Keratinocyte (primary cell): Measurements from ENCODE around the gene SYS1. TPM values are rescaled to one million over a fixed set of nuclear protein-coding genes. Genes with fewer than 3 reads are reported as not detected.
A peak's percentile ranks its signal among the peaks of the same experiment; 100 is the strongest.

Experiments
- DNase-seq: peaks from one replicate; pipeline ENCODE4 v3.0.0-alpha.2; 2011; ENCODE audit warnings: low read depth, missing footprints, low spot score
- FAIRE-seq: peaks from 2 replicates; lab custom pipeline; 2011; peaks lifted over from hg19 to GRCh38; lab: Jason Lieb, UNC
- H2AFZ ChIP-seq: 2 replicates; pipeline ENCODE4 v1.6.0; 2012; ENCODE audit warnings: low read length, control low read depth, inconsistent platforms; ENCODE audit not compliant: control insufficient read depth
- H3K27ac ChIP-seq: 2 replicates; pipeline ENCODE4 v1.5.1; 2011; ENCODE audit warnings: low read length; ENCODE audit not compliant: control insufficient read depth, insufficient read depth
- H3K27me3 ChIP-seq: 3 replicates; pipeline ENCODE4 v1.6.0; 2011; ENCODE audit warnings: low read length; ENCODE audit not compliant: control insufficient read depth, insufficient read depth; ENCODE audit errors: extremely low read depth
- H3K36me3 ChIP-seq, 2 experiments: 2 replicates in 1 of 2; 3 replicates in 1 of 2; pipeline ENCODE4 v1.5.1; 2011; ENCODE audit warnings: low read length in 2 of 2, mild to moderate bottlenecking in 1 of 2; ENCODE audit not compliant: control insufficient read depth in 2 of 2, insufficient read depth in 2 of 2; ENCODE audit errors: extremely low read depth in 1 of 2
- H3K4me1 ChIP-seq: 3 replicates; pipeline ENCODE4 v1.5.1; 2011; ENCODE audit warnings: low read length; ENCODE audit not compliant: control insufficient read depth, insufficient read depth; ENCODE audit errors: extremely low read depth
- H3K4me2 ChIP-seq: 3 replicates; pipeline ENCODE4 v1.6.0; 2011; ENCODE audit warnings: low read depth, low read length; ENCODE audit not compliant: control insufficient read depth, insufficient read depth; ENCODE audit errors: extremely low read depth
- H3K4me3 ChIP-seq, 3 experiments: fragments of 200-600 bp in 1 of 3; sonication (generic) in 1 of 3; 2 replicates in 2 of 3; 3 replicates in 1 of 3; pipeline ENCODE4 v1.5.1; 2011 to 2016; ENCODE audit warnings: low read length in 3 of 3, mild to moderate bottlenecking in 3 of 3, control low read depth in 2 of 3, inconsistent platforms in 1 of 3, low read depth in 1 of 3, mixed read lengths in 1 of 3, mixed run types in 1 of 3, moderate library complexity in 1 of 3; ENCODE audit not compliant: control insufficient read depth in 2 of 3, insufficient read depth in 2 of 3; ENCODE audit errors: extremely low read depth in 1 of 3
- H3K79me2 ChIP-seq: 2 replicates; pipeline ENCODE4 v1.6.0; 2012; ENCODE audit warnings: low read length; ENCODE audit not compliant: control insufficient read depth, insufficient read depth
- H3K9ac ChIP-seq: 3 replicates; pipeline ENCODE4 v1.6.0; 2011; ENCODE audit warnings: low read length; ENCODE audit not compliant: control insufficient read depth, insufficient read depth; ENCODE audit errors: extremely low read depth
- H3K9me1 ChIP-seq: 3 replicates; pipeline ENCODE4 v1.6.0; 2011; ENCODE audit warnings: low read length; ENCODE audit not compliant: control insufficient read depth, insufficient read depth; ENCODE audit errors: extremely low read depth
- H3K9me3 ChIP-seq: 2 replicates; pipeline ENCODE4 v1.5.1; 2012; ENCODE audit warnings: low read depth, low read length; ENCODE audit not compliant: control insufficient read depth
- H4K20me1 ChIP-seq: 3 replicates; pipeline ENCODE4 v1.6.0; 2011; ENCODE audit warnings: low read length; ENCODE audit not compliant: control insufficient read depth, insufficient read depth; ENCODE audit errors: extremely low read depth
- CTCF ChIP-seq, 3 experiments: IDR thresholded peaks in 1 of 3; conservative IDR thresholded peaks in 1 of 3; optimal IDR thresholded peaks in 1 of 3; 2 replicates in 2 of 3; 3 replicates in 1 of 3; pipeline versions ENCODE3 to v1.5.1; 2011; ENCODE audit warnings: low read length in 3 of 3, mild to moderate bottlenecking in 3 of 3, moderate library complexity in 2 of 3, control low read depth in 1 of 3, inconsistent platforms in 1 of 3; ENCODE audit not compliant: insufficient read depth in 2 of 3; ENCODE audit errors: extremely low read depth in 1 of 3
- EZH2 ChIP-seq: IDR thresholded peaks from one replicate; pipeline ENCODE4 v1.6.1; 2012; ENCODE audit warnings: inconsistent platforms, mild to moderate bottlenecking, low read length, moderate library complexity
- dilution Hi-C: fragments of 300-500 bp; cut with MboI; formaldehyde crosslinking; loops from one replicate; pipeline ENCODE4 v1.7.0; 2020; ENCODE audit warnings: low sequenced_read_pairs; ENCODE audit not compliant: extremely low pct_ligation_motif_present
- polyA plus RNA-seq, 5 experiments: library from polyadenylated mRNA; depleted of rRNA in 3 of 5; stranded (reverse) in 3 of 5; stranded (forward) in 1 of 5; unstranded in 1 of 5; fragments of >200 nt; gene quantifications; 1 replicate in 1 of 5; 2 replicates in 3 of 5; 3 replicates in 1 of 5; pipeline versions ENCODE4 v1.2.1 to v1.2.3, GENCODE V29; 2011 to 2012; ENCODE audit warnings: missing spikeins in 2 of 5, low read depth in 1 of 5, low replicate concordance in 1 of 5

Gene SYS1
- polyA plus RNA-seq, 1 donor (not counting 4 experiments of a cell fraction or from before 2014, with no cell fraction given): 16.8 TPM

GRCh38 chr20:45329497-45330319, 33.2 kb upstream of the SYS1 start:
- Histone ChIP-seq H3K4me2 (no peak overlapping the region), H3K9me3 (no peaks in the 10 kb centered on the region), H3K9me1 (no peaks in the 10 kb centered on the region), H3K9ac (no peak overlapping the region), H3K27me3 (no peaks in the 10 kb centered on the region), H3K4me3 (no peak overlapping the region), H4K20me1 (peaks cover 2% of the 10 kb centered on the region), H3K36me3 (peaks cover 46 to 54% of the 10 kb centered on the region in 2 experiments), H2AFZ (no peak overlapping the region), H3K27ac (no peak overlapping the region), H3K79me2 (peaks cover 14% of the 10 kb centered on the region), H3K4me1 (no peaks in the 10 kb centered on the region)
- dilution Hi-C loops: no loop called here
- peak in 1 of 3 experiments; percentile 9 for TF ChIP-seq CTCF (optimal IDR thresholded peaks at IDR 0.05 in 1 of 3, IDR thresholded peaks at IDR 0.05 in 1 of 3, conservative IDR thresholded peaks at IDR 0.05 in 1 of 3; ENCODE audit: extremely low read depth in 1 of 3, insufficient read depth in 2 of 3, low read length in 3 of 3)
- no peak for TF ChIP-seq EZH2
- peak; percentile 54 for DNase-seq
- no peak for FAIRE-seq

GRCh38 chr20:45330476-45330875, 32.5 kb upstream of the SYS1 start:
- Histone ChIP-seq H3K27me3 (no peaks in the 10 kb centered on the region), H3K4me1 (no peaks in the 10 kb centered on the region), H2AFZ (no peak overlapping the region), H3K79me2 (peaks cover 22% of the 10 kb centered on the region), H4K20me1 (peaks cover 2% of the 10 kb centered on the region), H3K4me3 (no peak overlapping the region), H3K9me3 (no peaks in the 10 kb centered on the region), H3K36me3 (peaks cover 49 to 62% of the 10 kb centered on the region in 2 experiments), H3K27ac (no peak overlapping the region), H3K9me1 (no peaks in the 10 kb centered on the region), H3K9ac (no peak overlapping the region), H3K4me2 (no peak overlapping the region)
- DNase-seq (no peak), FAIRE-seq (no peak)
- dilution Hi-C loops: no loop called here
- TF ChIP-seq CTCF (optimal IDR thresholded peaks at IDR 0.05 in 1 of 3, IDR thresholded peaks at IDR 0.05 in 1 of 3, conservative IDR thresholded peaks at IDR 0.05 in 1 of 3; ENCODE audit: extremely low read depth in 1 of 3, insufficient read depth in 2 of 3, low read length in 3 of 3): no peak
- TF ChIP-seq EZH2: no peak
